D721Med (cell line): ENCODE data around the gene DNMT3A.

Experiments used
- DNase-seq: peaks from one replicate; pipeline ENCODE4 v3.0.0; 2011; ENCODE audit warnings: low spot score; ENCODE audit not compliant: insufficient read length
- FAIRE-seq: peaks from 2 replicates; lab custom pipeline; 2011; peaks lifted over from hg19 to GRCh38; lab: Jason Lieb, UNC
- TF ChIP-seq, protein P1 (sequence below): IDR thresholded peaks from 2 replicates; pipeline ENCODE4 v1.5.1; 2012; ENCODE audit warnings: mild to moderate bottlenecking, control low read depth; ENCODE audit not compliant: insufficient read depth; ENCODE audit errors: missing control alignments

DNMT3A gene

GRCh38 chr2:25253153-25253626 lies 88.5 kb downstream of the DNMT3A start:
- TF ChIP-seq, protein P1, sequence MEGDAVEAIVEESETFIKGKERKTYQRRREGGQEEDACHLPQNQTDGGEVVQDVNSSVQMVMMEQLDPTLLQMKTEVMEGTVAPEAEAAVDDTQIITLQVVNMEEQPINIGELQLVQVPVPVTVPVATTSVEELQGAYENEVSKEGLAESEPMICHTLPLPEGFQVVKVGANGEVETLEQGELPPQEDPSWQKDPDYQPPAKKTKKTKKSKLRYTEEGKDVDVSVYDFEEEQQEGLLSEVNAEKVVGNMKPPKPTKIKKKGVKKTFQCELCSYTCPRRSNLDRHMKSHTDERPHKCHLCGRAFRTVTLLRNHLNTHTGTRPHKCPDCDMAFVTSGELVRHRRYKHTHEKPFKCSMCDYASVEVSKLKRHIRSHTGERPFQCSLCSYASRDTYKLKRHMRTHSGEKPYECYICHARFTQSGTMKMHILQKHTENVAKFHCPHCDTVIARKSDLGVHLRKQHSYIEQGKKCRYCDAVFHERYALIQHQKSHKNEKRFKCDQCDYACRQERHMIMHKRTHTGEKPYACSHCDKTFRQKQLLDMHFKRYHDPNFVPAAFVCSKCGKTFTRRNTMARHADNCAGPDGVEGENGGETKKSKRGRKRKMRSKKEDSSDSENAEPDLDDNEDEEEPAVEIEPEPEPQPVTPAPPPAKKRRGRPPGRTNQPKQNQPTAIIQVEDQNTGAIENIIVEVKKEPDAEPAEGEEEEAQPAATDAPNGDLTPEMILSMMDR, result no peak
- DNase-seq (no peak), FAIRE-seq (no peak)

DNA sequence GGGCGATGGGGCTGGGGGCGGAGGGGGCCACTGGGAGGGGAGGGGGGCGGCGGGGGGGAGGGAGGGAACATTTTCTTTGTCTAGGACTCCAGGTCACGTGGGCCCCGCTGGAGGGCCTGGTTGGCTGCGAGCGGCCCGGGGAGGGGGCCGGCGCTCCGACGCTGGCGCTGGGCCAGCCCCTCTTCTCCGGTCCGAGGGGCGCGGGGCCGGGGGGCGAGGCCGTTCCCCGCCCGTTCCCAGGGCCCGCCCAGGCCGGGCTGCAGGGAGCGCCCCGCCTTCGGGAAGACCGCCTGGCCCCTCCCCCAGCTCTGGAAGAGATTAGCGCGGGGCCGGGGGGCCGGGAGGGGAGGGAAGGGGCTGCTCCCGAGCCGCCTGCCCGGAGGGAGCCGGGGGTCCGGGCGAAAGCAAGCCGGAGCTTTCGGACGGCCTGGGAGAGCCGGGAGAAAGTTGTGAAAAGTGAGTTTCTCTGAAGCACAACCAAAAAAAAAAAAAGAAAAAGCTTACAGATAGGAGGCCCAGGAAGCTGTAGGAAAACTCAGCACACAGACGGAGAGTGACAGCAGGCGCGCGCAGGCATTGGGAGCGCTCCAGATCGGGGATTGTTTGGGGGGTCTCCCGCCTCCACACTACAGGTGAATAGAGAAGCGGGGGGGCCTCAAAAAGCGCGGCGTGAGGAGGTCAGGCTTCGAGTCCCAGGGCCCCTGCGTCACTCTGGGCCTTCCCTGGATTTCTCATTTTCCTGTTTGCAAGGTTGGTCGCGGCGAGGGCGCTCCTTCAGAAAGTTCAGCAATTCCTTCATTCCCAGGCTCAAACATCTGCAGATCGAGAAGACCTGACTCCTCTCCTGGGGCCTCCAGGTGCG lies 89.2 kb downstream of the DNMT3A start:
- TF ChIP-seq, protein P1, result no peak
- DNase-seq (peak; percentile 97), FAIRE-seq (no peak)

DNA sequence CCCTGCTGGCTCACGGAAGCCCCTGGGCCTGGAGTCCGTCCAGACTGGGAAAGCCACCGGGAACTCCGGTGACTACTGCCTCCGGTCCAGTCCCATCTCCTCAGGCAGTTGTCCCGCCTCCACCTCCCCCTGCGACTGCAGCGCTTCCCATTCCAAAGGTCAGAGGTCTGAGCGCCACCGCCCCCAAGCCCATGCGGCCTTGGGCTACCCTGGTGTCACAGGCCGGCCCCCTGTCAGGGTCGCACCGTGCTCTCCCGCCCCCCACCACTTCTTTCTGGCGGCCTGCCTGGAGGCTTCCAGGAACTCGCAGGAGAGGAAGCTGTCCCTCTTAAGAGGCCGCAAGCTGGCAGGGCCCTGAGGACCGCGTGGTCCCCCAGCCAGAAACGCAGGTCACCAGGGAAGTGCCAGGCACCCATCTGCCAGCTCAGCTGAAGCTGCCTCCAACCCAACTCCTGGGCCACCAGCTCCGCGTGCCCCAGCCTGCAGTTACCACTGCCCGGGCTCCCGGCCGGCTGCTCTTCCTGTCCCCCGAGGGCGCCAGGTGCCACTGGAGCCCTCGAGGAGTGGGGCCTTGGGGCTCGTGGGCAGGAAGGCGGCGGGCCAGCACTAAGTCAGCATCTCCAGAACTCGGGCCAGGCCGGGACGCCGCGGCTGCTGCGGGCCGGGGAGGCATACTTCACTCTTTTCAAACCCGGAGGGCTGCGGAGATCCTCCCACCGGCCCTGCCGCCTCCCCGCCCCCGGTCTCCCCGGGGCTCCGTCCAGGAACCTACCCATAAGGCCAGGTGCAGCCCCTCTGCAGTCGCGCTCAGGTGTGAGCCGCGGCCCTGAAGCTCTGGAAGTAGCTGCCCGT lies 90.1 kb downstream of the DNMT3A start:
- DNase-seq, result no peak
- FAIRE-seq, result no peak
- TF ChIP-seq, protein P1, result no peak

GRCh38 chr2:25251071-25251421 lies 90.7 kb downstream of the DNMT3A start:
- FAIRE-seq (no peak), DNase-seq (no peak)
- TF ChIP-seq, protein P1, result no peak

- DNase-seq (no peak), FAIRE-seq (no peak)
- TF ChIP-seq, protein P1, result no peak
Observed at GRCh38 chr2:25250331-25251070, 91.2 kb downstream of the DNMT3A start.

- TF ChIP-seq, protein P1, result no peak
- FAIRE-seq (no peak), DNase-seq (no peak)
Observed at GRCh38 chr2:25249785-25250184, 91.9 kb downstream of the DNMT3A start.
